Thyroid gland (tissue), 4 donors: Measurements from ENCODE around the gene RASSF8. TPM values are rescaled to one million over a fixed set of nuclear protein-coding genes. Genes with fewer than 3 reads are reported as not detected.

Experiments used
- DNase-seq, 2 donors: peaks; one replicate each; pipeline ENCODE4 v3.0.0-alpha.2; 2019
- H3K27ac ChIP-seq, 3 donors: fragments of 200-600 bp; sonication (generic); 1 replicate in 2 of 3; 2 replicates in 1 of 3; pipeline ENCODE4 v1.5.1; 2016 to 2019; ENCODE audit warnings: mild to moderate bottlenecking in 1 of 3, moderate library complexity in 1 of 3
- H3K27me3 ChIP-seq: fragments of 200-600 bp; sonication (generic); one replicate; pipeline ENCODE4 v1.5.1; 2019
- H3K36me3 ChIP-seq, 2 donors: fragments of 200-600 bp; sonication (generic); one replicate each; pipeline ENCODE4 v1.5.1; 2016 to 2019
- H3K4me1 ChIP-seq, 2 donors: fragments of 200-600 bp; sonication (generic); one replicate each; pipeline ENCODE4 v1.5.1; 2017 to 2019
- H3K4me3 ChIP-seq, 3 donors: fragments of 200-600 bp; sonication (generic); replicated peaks in 1 of 3; 1 replicate in 2 of 3; 2 replicates in 1 of 3; pipeline ENCODE4 v1.5.1; 2016; ENCODE audit warnings: mild to moderate bottlenecking in 1 of 3
- H3K9me3 ChIP-seq: fragments of 200-600 bp; sonication (generic); one replicate; pipeline ENCODE4 v1.5.1; 2017
- POLR2A ChIP-seq, 2 donors: fragments of 450-650 bp; IDR thresholded peaks; one replicate each; pipeline ENCODE4 v1.6.1; 2017; ENCODE audit warnings: antibody characterized with exemption in 2 of 2, mild to moderate bottlenecking in 2 of 2, moderate library complexity in 1 of 2
- WGBS, 2 donors: methylation state at CpG; one replicate each; pipeline ENCODE4 v1.1.5; 2017; 5-methylcytosine and 5-hydroxymethylcytosine counted together
- intact Hi-C: fragments of 100-400 bp; cut with DNase I; formaldehyde crosslinking; loops from one replicate; pipeline ENCODE4 v1.15.1; 2023
- total RNA-seq, 4 donors: library from RNA; depleted of rRNA; stranded (reverse); fragments of >200 nt; gene quantifications; one replicate each; pipeline ENCODE4 v1.2.3, GENCODE V29; 2016
- TF ChIP-seq, protein P1 (sequence below), 6 experiments: fragments of 200-600 bp in 3 of 6; fragments of 450-650 bp in 3 of 6; sonication (generic) in 3 of 6; IDR thresholded peaks; one replicate each; pipeline ENCODE4 v1.5.1; 2016 to 2019; ENCODE audit warnings: antibody characterized with exemption in 6 of 6, mild to moderate bottlenecking in 2 of 6, inconsistent platforms in 1 of 6, moderate library complexity in 1 of 6

The RASSF8 gene
- total RNA-seq, 4 donors from 2014 or later = 20.1 to 69.1 (median 33.5) TPM

DNA sequence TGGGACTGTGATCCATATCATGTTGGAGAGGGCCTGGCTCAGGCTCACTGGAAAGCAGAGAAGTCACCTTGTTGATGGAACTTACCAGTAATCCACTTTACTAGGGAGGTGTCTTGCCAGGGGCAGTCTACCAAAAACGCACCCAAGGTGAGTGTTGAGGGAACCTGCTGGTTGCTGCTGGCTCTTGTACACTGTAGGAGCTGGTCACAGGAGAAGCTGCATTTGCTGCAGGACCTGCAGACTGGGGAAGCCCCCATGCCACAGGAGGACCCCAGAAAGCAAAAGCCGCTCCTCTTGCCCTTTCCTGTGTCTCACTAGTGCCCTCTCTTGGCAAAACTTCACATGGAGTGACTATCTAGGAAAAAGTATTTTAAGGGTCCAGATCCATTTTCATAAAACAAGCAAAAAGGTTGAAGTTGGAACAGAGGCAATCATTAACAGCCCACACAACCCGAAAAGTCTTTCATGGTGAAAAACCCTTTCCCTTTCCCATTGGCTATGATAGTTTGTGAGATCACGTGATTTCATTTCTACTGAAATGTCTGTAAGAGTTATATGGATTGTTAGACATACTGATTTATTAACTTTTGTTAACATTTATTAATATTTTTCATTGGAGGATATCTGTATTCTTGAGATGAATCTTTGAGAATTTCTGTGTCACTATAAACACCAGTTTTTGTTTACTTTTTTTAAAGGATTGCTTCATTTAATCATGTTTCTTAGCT is 59.2 kb downstream of the RASSF8 start:
- peak; percentile 35 to 44 for DNase-seq
- peaks cover 11 to 14% of the 10 kb centered on the region in 2 donors for H3K4me1 ChIP-seq
- TF ChIP-seq POLR2A (IDR thresholded peaks at IDR 0.05) = no peak
- TF ChIP-seq, protein P1, sequence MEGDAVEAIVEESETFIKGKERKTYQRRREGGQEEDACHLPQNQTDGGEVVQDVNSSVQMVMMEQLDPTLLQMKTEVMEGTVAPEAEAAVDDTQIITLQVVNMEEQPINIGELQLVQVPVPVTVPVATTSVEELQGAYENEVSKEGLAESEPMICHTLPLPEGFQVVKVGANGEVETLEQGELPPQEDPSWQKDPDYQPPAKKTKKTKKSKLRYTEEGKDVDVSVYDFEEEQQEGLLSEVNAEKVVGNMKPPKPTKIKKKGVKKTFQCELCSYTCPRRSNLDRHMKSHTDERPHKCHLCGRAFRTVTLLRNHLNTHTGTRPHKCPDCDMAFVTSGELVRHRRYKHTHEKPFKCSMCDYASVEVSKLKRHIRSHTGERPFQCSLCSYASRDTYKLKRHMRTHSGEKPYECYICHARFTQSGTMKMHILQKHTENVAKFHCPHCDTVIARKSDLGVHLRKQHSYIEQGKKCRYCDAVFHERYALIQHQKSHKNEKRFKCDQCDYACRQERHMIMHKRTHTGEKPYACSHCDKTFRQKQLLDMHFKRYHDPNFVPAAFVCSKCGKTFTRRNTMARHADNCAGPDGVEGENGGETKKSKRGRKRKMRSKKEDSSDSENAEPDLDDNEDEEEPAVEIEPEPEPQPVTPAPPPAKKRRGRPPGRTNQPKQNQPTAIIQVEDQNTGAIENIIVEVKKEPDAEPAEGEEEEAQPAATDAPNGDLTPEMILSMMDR (IDR thresholded peaks at IDR 0.05) = peak in 4 of 6 experiments; percentile 30 to 66 (median 55)
- no peak overlapping the region for H3K27ac ChIP-seq
- 53 to 54% methylated on average over 4 of the region's 4 CpGs for WGBS, 2 donors
- H3K27me3 ChIP-seq = no peaks in the 10 kb centered on the region
- no peak overlapping the region for H3K4me3 ChIP-seq
- H3K36me3 ChIP-seq = no peaks in the 10 kb centered on the region
- H3K9me3 ChIP-seq = no peaks in the 10 kb centered on the region
- intact Hi-C loops = no loop called here

DNA sequence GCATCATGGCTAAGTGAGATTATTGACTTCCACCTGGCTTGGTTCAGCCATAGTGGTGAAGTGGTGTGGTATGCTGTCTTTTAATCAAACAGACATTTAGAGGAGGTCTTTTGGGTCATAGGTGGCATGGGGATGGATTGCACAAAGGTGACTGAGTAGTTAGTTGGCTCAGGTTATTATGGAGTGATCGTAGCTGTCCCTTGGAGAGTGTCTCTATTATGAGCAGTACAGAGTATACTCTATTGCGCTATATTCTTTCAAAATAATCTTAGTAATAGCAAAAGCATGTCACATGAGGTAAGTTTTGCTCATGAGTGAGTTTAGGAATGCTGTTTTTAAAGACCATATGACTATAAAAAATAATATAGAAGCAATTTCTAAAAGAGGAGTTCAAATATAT is 60.4 kb downstream of the RASSF8 start:
- H3K27me3 ChIP-seq = no peaks in the 10 kb centered on the region
- H3K9me3 ChIP-seq = no peaks in the 10 kb centered on the region
- peaks cover 11 to 14% of the 10 kb centered on the region in 2 donors for H3K4me1 ChIP-seq
- WGBS, 2 donors = 92 to 98% methylated on average over 2 of the region's 2 CpGs
- DNase-seq = no peak
- no peak overlapping the region for H3K4me3 ChIP-seq
- TF ChIP-seq, protein P1 (IDR thresholded peaks at IDR 0.05) = no peak
- no peak for TF ChIP-seq POLR2A (IDR thresholded peaks at IDR 0.05)
- intact Hi-C loops = no loop called here
- no peak overlapping the region for H3K27ac ChIP-seq
- no peaks in the 10 kb centered on the region for H3K36me3 ChIP-seq

DNA sequence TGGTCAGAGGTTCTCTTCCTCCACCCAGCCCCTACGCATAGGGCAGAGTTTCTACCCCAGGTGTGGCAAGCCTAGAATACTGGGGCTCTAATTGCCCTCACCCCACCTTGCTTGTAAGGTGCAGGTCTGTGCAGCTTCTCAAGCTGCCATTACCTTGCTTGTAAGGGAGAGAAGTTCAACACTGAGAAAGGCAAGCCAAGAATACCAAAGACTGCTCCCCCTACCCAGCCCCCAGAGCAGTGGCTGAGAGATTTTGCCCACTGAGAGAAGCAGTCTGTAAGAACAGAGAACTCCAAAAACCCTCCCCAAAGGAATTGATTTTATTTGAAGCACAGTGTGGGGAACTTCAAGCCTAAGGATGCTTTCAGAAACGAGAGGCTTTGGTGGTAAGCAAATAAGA is 63.1 kb downstream of the RASSF8 start:
- DNase-seq = no peak
- WGBS, 2 donors = 77 to 86% methylated on average over 2 of the region's 2 CpGs
- Histone ChIP-seq H3K9me3 (no peaks in the 10 kb centered on the region), H3K27me3 (no peaks in the 10 kb centered on the region), H3K4me3 (no peak overlapping the region), H3K36me3 (no peaks in the 10 kb centered on the region), H3K27ac (no peak overlapping the region), H3K4me1 (peaks cover 11 to 14% of the 10 kb centered on the region in 2 donors)
- intact Hi-C loops = loop anchor here (10.0 kb wide), 2 partner anchors 437 to 587 kb away; no protein-coding TSS in a partner anchor
- TF ChIP-seq, protein P1 (IDR thresholded peaks at IDR 0.05) = no peak
- TF ChIP-seq POLR2A (IDR thresholded peaks at IDR 0.05) = no peak

DNA sequence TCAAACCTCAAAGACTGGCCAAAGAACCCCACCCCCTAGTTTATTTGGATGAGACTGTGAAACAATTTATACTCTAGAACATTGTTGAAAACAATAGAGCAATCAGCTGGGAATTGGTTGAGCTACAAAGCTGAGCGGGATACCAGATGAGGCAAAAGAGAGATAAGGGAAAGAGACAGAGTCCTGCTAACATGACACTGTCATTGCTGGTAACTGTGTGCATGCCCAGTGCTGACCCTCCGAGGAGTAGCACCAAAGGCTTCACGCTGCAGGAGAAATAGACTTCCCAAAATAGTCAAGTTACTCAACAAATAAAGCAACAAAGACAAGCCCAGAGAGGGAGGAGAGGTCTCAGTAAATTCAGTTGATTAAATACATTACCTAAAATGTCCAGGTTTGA is 63.6 kb downstream of the RASSF8 start:
- Histone ChIP-seq H3K9me3 (no peaks in the 10 kb centered on the region), H3K4me3 (no peak overlapping the region), H3K36me3 (no peaks in the 10 kb centered on the region), H3K4me1 (peaks cover 11 to 14% of the 10 kb centered on the region in 2 donors), H3K27me3 (no peaks in the 10 kb centered on the region), H3K27ac (no peak overlapping the region)
- WGBS, 2 donors = 91 to 92% methylated on average over 3 of the region's 3 CpGs
- no peak for DNase-seq
- TF ChIP-seq POLR2A (IDR thresholded peaks at IDR 0.05) = no peak
- TF ChIP-seq, protein P1 (IDR thresholded peaks at IDR 0.05) = no peak
- intact Hi-C loops = loop anchor here (10.0 kb wide), 2 partner anchors 437 to 587 kb away; no protein-coding TSS in a partner anchor

DNA sequence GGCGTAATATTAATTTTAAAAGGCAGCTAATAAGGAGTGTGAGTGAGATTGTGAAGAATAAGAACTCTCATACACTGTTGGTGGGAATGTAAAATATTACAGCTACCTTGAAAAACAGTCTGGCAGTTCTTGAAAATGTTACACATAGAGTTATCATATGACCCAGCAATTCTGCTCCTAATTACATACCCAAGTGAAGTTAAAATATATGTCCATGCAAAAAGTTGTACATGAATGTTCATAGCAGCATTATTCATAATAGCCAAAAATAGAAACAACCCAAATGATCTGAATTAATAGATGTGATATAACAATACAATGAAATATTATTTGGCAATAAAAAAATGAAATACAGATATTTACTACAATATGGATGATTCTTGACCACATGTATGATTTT is 68.2 kb downstream of the RASSF8 start:
- Histone ChIP-seq H3K9me3 (no peaks in the 10 kb centered on the region), H3K27ac (no peak overlapping the region), H3K27me3 (no peaks in the 10 kb centered on the region), H3K36me3 (no peaks in the 10 kb centered on the region), H3K4me1 (peaks cover under 1 to 4% of the 10 kb centered on the region in 2 donors), H3K4me3 (no peak overlapping the region)
- no peak for DNase-seq
- intact Hi-C loops = loop anchor here (5.0 to 10.0 kb wide), 3 partner anchors 69 to 592 kb away; partner anchors contain the start of gene RASSF8
- TF ChIP-seq POLR2A (IDR thresholded peaks at IDR 0.05) = no peak
- TF ChIP-seq, protein P1 (IDR thresholded peaks at IDR 0.05) = no peak
- WGBS, 2 donors = 100% methylated on average over 1 of the region's 1 CpG
